HepG2 (cell line): ENCODE data around the gene CORO7. TPM values are rescaled to one million over a fixed set of nuclear protein-coding genes. Genes with fewer than 3 reads are reported as not detected.

Source experiments
- ATAC-seq: fragments of 200-7000 bp; cut with Tn5 transposase; 3 replicates; pipeline ENCODE4 v1.9.1; 2020; ENCODE audit warnings: mild to moderate bottlenecking, moderate library complexity
- BruUV-seq: library from RNA; stranded (reverse); fragments of 400-500 nt; replicated peaks from 2 replicates; lab custom pipeline; 2021; lab: Mats Ljungman, UMichigan
- CTCF ChIA-PET: fragments of 300-600 bp; formaldehyde crosslinking; extraction: SDS; loops from one replicate; lab custom pipeline; 2021; ENCODE audit warnings: low total read pairs, inconsistent platforms, low intra/inter-chr PET ratio; lab: Yijun Ruan, JAX
- POLR2A ChIA-PET: fragments of 350-600 bp; sonication (Branson Sonifier 250); formaldehyde crosslinking; loops from one replicate; lab custom pipeline; 2020; ENCODE audit warnings: antibody characterized with exemption, inconsistent platforms; lab: Yijun Ruan, JAX
- DNase-seq: peaks from one replicate; pipeline ENCODE4 v3.0.0-alpha.2; 2015; ENCODE audit warnings: low spot score
- FAIRE-seq: peaks from 3 replicates; lab custom pipeline; 2011; peaks lifted over from hg19 to GRCh38; lab: Jason Lieb, UNC
- H2AFZ ChIP-seq: one replicate; pipeline ENCODE4 v1.6.1; 2011; ENCODE audit warnings: low read length, inconsistent platforms
- H3K27ac ChIP-seq: fragments of 300-600 bp; 3 replicates; pipeline ENCODE4 v1.8.0; 2011; ENCODE audit warnings: mixed run types, mild to moderate bottlenecking, mixed read lengths, low read length, inconsistent platforms; ENCODE audit not compliant: insufficient read depth; ENCODE audit errors: extremely low read length
- H3K27me3 ChIP-seq, 2 experiments: fragments of 200-600 bp in 1 of 2; 2 replicates in 1 of 2; 3 replicates in 1 of 2; pipeline versions ENCODE4 v1.6.0 to v1.8.0; 2011; ENCODE audit warnings: low read length in 2 of 2, mild to moderate bottlenecking in 2 of 2, moderate library complexity in 2 of 2, inconsistent platforms in 1 of 2; ENCODE audit not compliant: insufficient read depth in 2 of 2, control insufficient read depth in 1 of 2
- H3K36me3 ChIP-seq, 2 experiments: fragments of 200-600 bp in 1 of 2; replicated peaks in 1 of 2; 2 replicates in 1 of 2; 3 replicates in 1 of 2; pipeline versions ENCODE4 v1.5.1 to v1.8.0; 2011; ENCODE audit warnings: low read length in 2 of 2, inconsistent platforms in 1 of 2; ENCODE audit not compliant: insufficient read depth in 2 of 2, control insufficient read depth in 1 of 2
- H3K4me1 ChIP-seq: 2 replicates; pipeline ENCODE4 v1.5.1; 2012; ENCODE audit warnings: low read length, inconsistent platforms; ENCODE audit not compliant: insufficient read depth
- H3K4me2 ChIP-seq: 2 replicates; pipeline ENCODE4 v1.6.0; 2011; ENCODE audit warnings: low read depth, low read length, inconsistent platforms
- H3K4me3 ChIP-seq, 3 experiments: fragments of 200-600 bp in 1 of 3; sonication (generic), shearing (Covaris generic) in 1 of 3; replicated peaks in 1 of 3; 2 replicates each; pipeline ENCODE4 v1.5.1; 2011 to 2016; ENCODE audit warnings: low read length in 3 of 3, inconsistent platforms in 2 of 3, low read depth in 2 of 3, mild to moderate bottlenecking in 2 of 3, control low read depth in 1 of 3, mixed read lengths in 1 of 3; ENCODE audit not compliant: insufficient read depth in 1 of 3
- H3K79me2 ChIP-seq: one replicate; pipeline ENCODE4 v1.6.1; 2011; ENCODE audit warnings: low read length, inconsistent platforms; ENCODE audit not compliant: insufficient read depth
- H3K9ac ChIP-seq: 2 replicates; pipeline ENCODE4 v1.6.0; 2011; ENCODE audit warnings: mild to moderate bottlenecking, low read depth, low read length, inconsistent platforms; ENCODE audit not compliant: insufficient read depth
- H3K9me3 ChIP-seq: 2 replicates; pipeline ENCODE4 v1.5.1; 2012; ENCODE audit warnings: mild to moderate bottlenecking, low read length
- H4K20me1 ChIP-seq: 2 replicates; pipeline ENCODE4 v1.6.0; 2011; ENCODE audit warnings: inconsistent platforms, mild to moderate bottlenecking, low read length, moderate library complexity; ENCODE audit not compliant: insufficient read depth
- AKAP8 ChIP-seq: sonication (generic); formaldehyde crosslinking; IDR thresholded peaks from 2 replicates; pipeline ENCODE4 v1.5.1; 2020; ENCODE audit warnings: mild to moderate bottlenecking, missing genetic modification reagents
- ETS1 ChIP-seq: sonication (generic); formaldehyde crosslinking; IDR thresholded peaks from 2 replicates; pipeline ENCODE4 v1.4.0; 2020; ENCODE audit warnings: missing genetic modification reagents
- ISX ChIP-seq: sonication (generic); formaldehyde crosslinking; conservative IDR thresholded peaks from 2 replicates; pipeline ENCODE4 v1.5.0; 2020; ENCODE audit warnings: missing genetic modification reagents
- NCOA2 ChIP-seq: sonication (generic); formaldehyde crosslinking; IDR thresholded peaks from 2 replicates; pipeline ENCODE4 v1.8.0; 2022; ENCODE audit warnings: inconsistent platforms
- NR2C2 ChIP-seq: sonication (generic); formaldehyde crosslinking; IDR thresholded peaks from 2 replicates; pipeline ENCODE4 v1.4.0; 2020; ENCODE audit warnings: missing genetic modification reagents, mild to moderate bottlenecking, moderate library complexity, borderline replicate concordance
- POLR2AphosphoS5 ChIP-seq: IDR thresholded peaks from 2 replicates; pipeline ENCODE4 v1.6.1; 2012; ENCODE audit warnings: low read depth, low read length
- RXRA ChIP-seq: sonication (generic); formaldehyde crosslinking; IDR thresholded peaks from 2 replicates; pipeline ENCODE4 v1.5.1; 2020; ENCODE audit warnings: missing genetic modification reagents
- SALL1 ChIP-seq: sonication (generic); formaldehyde crosslinking; IDR thresholded peaks from 2 replicates; pipeline ENCODE4 v1.8.0; 2022; ENCODE audit warnings: mild to moderate bottlenecking, missing genetic modification reagents
- SP5 ChIP-seq: IDR thresholded peaks from 2 replicates; pipeline ENCODE4 v1.6.1; 2016; ENCODE audit warnings: low read depth, borderline replicate concordance
- TOPORS ChIP-seq: sonication (generic); formaldehyde crosslinking; IDR thresholded peaks from 2 replicates; pipeline ENCODE4 v1.8.0; 2023; ENCODE audit warnings: mild to moderate bottlenecking, missing genetic modification reagents
- ZBTB46 ChIP-seq: sonication (generic); formaldehyde crosslinking; IDR thresholded peaks from 2 replicates; pipeline ENCODE4 v1.4.0; 2020; ENCODE audit warnings: mild to moderate bottlenecking, missing genetic modification reagents, borderline replicate concordance
- ZIK1 ChIP-seq: sonication (generic); formaldehyde crosslinking; IDR thresholded peaks from 2 replicates; pipeline ENCODE4 v1.5.0; 2020; ENCODE audit warnings: mild to moderate bottlenecking, low read depth, missing genetic modification reagents, borderline replicate concordance
- ZMYM2 ChIP-seq: sonication (generic); formaldehyde crosslinking; IDR thresholded peaks from 2 replicates; pipeline ENCODE4 v1.8.0; 2022; ENCODE audit warnings: mild to moderate bottlenecking, missing genetic modification reagents
- ZNF256 ChIP-seq: sonication (generic); formaldehyde crosslinking; conservative IDR thresholded peaks from 2 replicates; pipeline ENCODE4 v1.4.0; 2020; ENCODE audit warnings: missing genetic modification reagents
- ZNF512 ChIP-seq: sonication (generic); formaldehyde crosslinking; IDR thresholded peaks from 2 replicates; pipeline ENCODE4 v1.4.0; 2020; ENCODE audit warnings: mild to moderate bottlenecking, missing genetic modification reagents
- ZNF670 ChIP-seq: sonication (generic); formaldehyde crosslinking; IDR thresholded peaks from 2 replicates; pipeline ENCODE4 v1.8.0; 2022; ENCODE audit warnings: mild to moderate bottlenecking, missing genetic modification reagents, borderline replicate concordance
- ZNF740 ChIP-seq: sonication (generic); formaldehyde crosslinking; IDR thresholded peaks from 2 replicates; pipeline ENCODE4 v1.4.0; 2020; ENCODE audit warnings: missing genetic modification reagents
- ZSCAN5A ChIP-seq: sonication (generic); formaldehyde crosslinking; IDR thresholded peaks from 2 replicates; pipeline ENCODE4 v1.8.0; 2022; ENCODE audit warnings: mild to moderate bottlenecking, missing genetic modification reagents, borderline replicate concordance
- WGBS: methylation state at CpG from one replicate; pipeline ENCODE4 v1.1.6; 2017; ENCODE audit warnings: low lambda C conversion rate; 5-methylcytosine and 5-hydroxymethylcytosine counted together
- in situ Hi-C: cut with HindIII; loops from 2 replicates; pipeline ENCODE4 v1.10.0; 2017; ENCODE audit warnings: low pct_unique_long_range_greater_than_20kb; ENCODE audit not compliant: extremely low pct_ligation_motif_present
- intact Hi-C: fragments of 100-400 bp; cut with micrococcal nuclease; formaldehyde crosslinking; loops from one replicate; pipeline ENCODE4 v1.10.0; 2022; ENCODE audit not compliant: unreplicated experiment
- polyA plus RNA-seq, 8 experiments: library from polyadenylated mRNA; depleted of rRNA in 3 of 8; stranded (reverse) in 7 of 8; unstranded in 1 of 8; fragments of >200 nt; fragmentation: Illumina TruSeq in 4 of 8; extraction: Trizol in 4 of 8; gene quantifications; 2 replicates each; pipeline versions ENCODE4 v1.2.1 to v1.2.3, GENCODE V29; 2011 to 2016; ENCODE audit warnings: low read depth in 4 of 8, missing spikeins in 1 of 8, mixed read lengths in 1 of 8; ENCODE audit not compliant: insufficient read depth in 1 of 8
- total RNA-seq, 5 experiments: library from RNA; depleted of rRNA; stranded (reverse); fragments of >200 nt; fragmentation: Illumina TruSeq; extraction: Trizol; gene quantifications; 2 replicates each; pipeline ENCODE4 v1.2.3, GENCODE V29; 2016; ENCODE audit warnings: low read depth in 1 of 5

CORO7 gene
- total and polyA plus RNA-seq, 2 of the 13 experiments (the other 11 are each of a cell fraction or from before 2014, with no cell fraction given), result 9.9 to 14.3 TPM

GRCh38 chr16:4350365-4350786 lies 66.0 kb downstream of the CORO7 start:
- peak overlapping the region; percentile 89 for H3K27ac ChIP-seq
- ATAC-seq (no peak), DNase-seq (no peak), FAIRE-seq (no peak)
- WGBS, result 22% methylated on average over 13 of the region's 24 CpGs
- H3K4me2 ChIP-seq, result peak overlapping the region; percentile 86
- in situ Hi-C loops, result loop anchor here (5.0 kb wide), 1 partner anchor 37 kb away; no protein-coding TSS in a partner anchor
- H3K4me3 ChIP-seq, result peak overlapping the region; percentile 92 to 100 (median 100)
- H3K9me3 ChIP-seq, result no peaks in the 10 kb centered on the region
- H3K27me3 ChIP-seq, result no peaks in the 10 kb centered on the region; a peak in 2 of 5 replicates
- CTCF ChIA-PET, result no interaction called here
- no TSS peak for BruUV-seq
- peak overlapping the region; percentile 98 for H3K9ac ChIP-seq
- H2AFZ ChIP-seq, result no peak overlapping the region
- POLR2A ChIA-PET, result interaction anchor here (0.7 to 4.4 kb wide), 9 partner anchors 12 to 96 kb away, joined by 3 to 36 read pairs (median 4); partner anchors contain the start of gene VASN
- H3K36me3 ChIP-seq, result no peaks in the 10 kb centered on the region
- intact Hi-C loops, result no loop called here
- peaks cover 40% of the 10 kb centered on the region for H3K79me2 ChIP-seq
- peaks cover 15% of the 10 kb centered on the region for H4K20me1 ChIP-seq
- H3K4me1 ChIP-seq, result peaks cover 73% of the 10 kb centered on the region
- TF ChIP-seq ZMYM2 (CRISPR knock-in tag) (peak; percentile 81; the same call in 1 of the 2 replicates), ZNF256 (CRISPR knock-in tag) (no peak), SP5 (CRISPR knock-in tag) (no peak), ZIK1 (CRISPR knock-in tag) (no peak), ZNF670 (CRISPR knock-in tag) (0 out of 2 replicates have a peak, but pooled peaks have one; percentile 25), ZNF740 (CRISPR knock-in tag) (no peak), NR2C2 (no peak), NCOA2 (CRISPR knock-in tag) (no peak), ISX (0 out of 2 replicates have a peak, but pooled peaks have one; percentile 43), ZSCAN5A (CRISPR knock-in tag) (no peak), SALL1 (CRISPR knock-in tag) (no peak), ZBTB46 (CRISPR knock-in tag) (no peak), TOPORS (no peak), POLR2AphosphoS5 (no peak), RXRA (peak; percentile 26; the same call in 1 of the 2 replicates), ZNF512 (no peak), ETS1 (CRISPR knock-in tag) (no peak), AKAP8 (CRISPR knock-in tag) (0 out of 2 replicates have a peak, but pooled peaks have one; percentile 47)
